PFSK-1 (cell line): Measurements from ENCODE around the gene C1QTNF12.

ENCODE experiments used
- FOXP2 ChIP-seq: optimal IDR thresholded peaks from 2 replicates; pipeline ENCODE3; 2011; ENCODE audit warnings: borderline replicate concordance, control low read depth, inconsistent platforms; ENCODE audit not compliant: insufficient read depth; ENCODE audit errors: extremely low read length, extremely low read depth
- POLR2AphosphoS5 ChIP-seq: IDR thresholded peaks from 2 replicates; pipeline ENCODE4 v1.6.1; 2012; ENCODE audit warnings: low read depth, mild to moderate bottlenecking, control low read depth, low read length, moderate library complexity
- REST ChIP-seq, 2 experiments: IDR thresholded peaks; 2 replicates each; pipeline versions ENCODE4 v1.6.1 to v1.8.0; 2011 to 2012; ENCODE audit warnings: low read depth in 2 of 2, low read length in 2 of 2, control low read depth in 1 of 2, inconsistent platforms in 1 of 2, mild to moderate bottlenecking in 1 of 2, moderate library complexity in 1 of 2; ENCODE audit not compliant: insufficient read depth in 1 of 2
- SIN3A ChIP-seq: IDR thresholded peaks from 2 replicates; pipeline ENCODE4 v1.6.1; 2012; ENCODE audit warnings: mild to moderate bottlenecking, low read length, moderate library complexity, borderline replicate concordance; ENCODE audit not compliant: insufficient read depth
- TAF1 ChIP-seq: IDR thresholded peaks from 2 replicates; pipeline ENCODE4 v1.6.1; 2012; ENCODE audit warnings: low read length, control low read depth, borderline replicate concordance; ENCODE audit not compliant: insufficient read depth

GRCh38 chr1:1264868-1265272 lies 18.3 kb upstream of the C1QTNF12 start:
- TF ChIP-seq REST (IDR thresholded peaks at IDR 0.05; ENCODE audit: insufficient read depth in 1 of 2, low read depth in 2 of 2, low read length in 2 of 2) (no peak), TAF1 (no peak), POLR2AphosphoS5 (no peak), SIN3A (no peak), FOXP2 (no peak)
